SK-N-SH (cell line): ENCODE data around the gene TOM1L1. TPM values are rescaled to one million over a fixed set of nuclear protein-coding genes. Genes with fewer than 3 reads are reported as not detected.

Source experiments
- CTCF ChIA-PET: fragments of 300-600, 350-600 bp; formaldehyde crosslinking; extraction: SDS; loops from one replicate; lab custom pipeline; 2021; lab: Yijun Ruan, JAX
- POLR2A ChIA-PET: fragments of 350-600 bp; sonication (Branson Sonifier 250); formaldehyde crosslinking; extraction: SDS; loops from one replicate; lab custom pipeline; 2020; ENCODE audit warnings: antibody characterized with exemption, inconsistent platforms; lab: Yijun Ruan, JAX
- DNase-seq: peaks from one replicate; pipeline ENCODE4 v3.0.0; 2012
- H2AFZ ChIP-seq: fragments of 200-600 bp; sonication (generic); 2 replicates; pipeline ENCODE4 v1.8.1; 2016; ENCODE audit warnings: antibody characterized with exemption, mild to moderate bottlenecking, low read depth
- H3F3A ChIP-seq: fragments of 200-600 bp; sonication (generic); replicated peaks from 2 replicates; pipeline ENCODE3; 2016; ENCODE audit warnings: antibody characterized with exemption, mild to moderate bottlenecking; ENCODE audit not compliant: insufficient read depth
- H3K27ac ChIP-seq, 2 experiments: fragments of 200-500 bp in 1 of 2; fragments of 200-600 bp in 1 of 2; sonication (Bioruptor generic) in 1 of 2; sonication (generic), shearing (Covaris generic) in 1 of 2; 2 replicates each; pipeline versions ENCODE4 v1.5.1 to v1.6.1; 2014 to 2016; ENCODE audit warnings: low read depth in 2 of 2, inconsistent platforms in 1 of 2, low read length in 1 of 2, mild to moderate bottlenecking in 1 of 2, mixed read lengths in 1 of 2
- H3K27me3 ChIP-seq: fragments of 200-600 bp; sonication (generic), shearing (Covaris generic); 2 replicates; pipeline ENCODE4 v1.6.1; 2016; ENCODE audit warnings: mixed run types; ENCODE audit not compliant: insufficient read depth
- H3K36me3 ChIP-seq, 2 experiments: fragments of 200-500 bp in 1 of 2; fragments of 200-600 bp in 1 of 2; sonication (Bioruptor generic) in 1 of 2; sonication (generic) in 1 of 2; replicated peaks in 1 of 2; 2 replicates each; pipeline versions ENCODE3 to v1.5.1; 2014 to 2016; ENCODE audit warnings: low read length in 1 of 2, mild to moderate bottlenecking in 1 of 2; ENCODE audit not compliant: insufficient read depth in 2 of 2, control insufficient read depth in 1 of 2
- H3K4me1 ChIP-seq, 2 experiments: fragments of 200-500 bp in 1 of 2; fragments of 200-600 bp in 1 of 2; sonication (Bioruptor generic) in 1 of 2; sonication (generic), shearing (Covaris generic) in 1 of 2; 2 replicates each; pipeline versions ENCODE4 v1.5.1 to v1.6.1; 2014 to 2016; ENCODE audit warnings: low read depth in 1 of 2, low read length in 1 of 2, mixed run types in 1 of 2; ENCODE audit not compliant: insufficient read depth in 2 of 2, control insufficient read depth in 1 of 2
- H3K4me2 ChIP-seq: fragments of 200-600 bp; sonication (generic), shearing (Covaris generic); 2 replicates; pipeline ENCODE4 v1.6.1; 2017; ENCODE audit warnings: mixed run types
- H3K4me3 ChIP-seq, 2 experiments: fragments of 200-500 bp in 1 of 2; fragments of 200-600 bp in 1 of 2; sonication (Bioruptor generic) in 1 of 2; sonication (generic), shearing (Covaris generic) in 1 of 2; 2 replicates each; pipeline versions ENCODE4 v1.5.1 to v1.8.1; 2014 to 2016; ENCODE audit warnings: low read depth in 2 of 2, inconsistent platforms in 1 of 2, low read length in 1 of 2, mild to moderate bottlenecking in 1 of 2, mixed read lengths in 1 of 2, moderate library complexity in 1 of 2
- H3K79me2 ChIP-seq: fragments of 200-600 bp; sonication (generic); 2 replicates; pipeline ENCODE4 v1.8.1; 2017; ENCODE audit warnings: mild to moderate bottlenecking; ENCODE audit not compliant: insufficient read depth
- H3K9ac ChIP-seq: fragments of 200-600 bp; sonication (generic); 2 replicates; pipeline ENCODE4 v1.6.1; 2017; ENCODE audit warnings: mixed run types
- H3K9me2 ChIP-seq: fragments of 200-600 bp; sonication (generic); 2 replicates; pipeline ENCODE4 v1.6.1; 2017; ENCODE audit warnings: mixed run types
- H3K9me3 ChIP-seq: fragments of 200-600 bp; sonication (generic); 2 replicates; pipeline ENCODE4 v1.6.1; 2017; ENCODE audit warnings: mixed run types, mild to moderate bottlenecking, moderate library complexity
- H4K20me1 ChIP-seq: fragments of 200-600 bp; sonication (generic); 2 replicates; pipeline ENCODE4 v1.6.1; 2017; ENCODE audit warnings: mild to moderate bottlenecking, mixed run types; ENCODE audit not compliant: insufficient read depth
- CHD2 ChIP-seq: fragments of 150-350 bp; IDR thresholded peaks from 2 replicates; pipeline ENCODE4 v1.6.1; 2018; ENCODE audit warnings: low read length; ENCODE audit not compliant: partially characterized antibody
- ELF1 ChIP-seq: IDR thresholded peaks from 2 replicates; pipeline ENCODE4 v1.4.0; 2012
- EP300 ChIP-seq, 2 experiments: IDR thresholded peaks; 2 replicates each; pipeline versions ENCODE4 v1.4.0 to v1.6.1; 2012; ENCODE audit warnings: borderline replicate concordance in 1 of 2, low read depth in 1 of 2, low read length in 1 of 2
- EZH2phosphoT487 ChIP-seq: fragments of 200-600 bp; sonication (generic); IDR thresholded peaks from 2 replicates; pipeline ENCODE4 v1.6.1; 2017; ENCODE audit warnings: low read depth, mixed run types, mild to moderate bottlenecking, antibody characterized with exemption, moderate library complexity, borderline replicate concordance
- FOSL2 ChIP-seq: IDR thresholded peaks from 2 replicates; pipeline ENCODE4 v1.4.0; 2012; ENCODE audit warnings: low read depth, mild to moderate bottlenecking, moderate library complexity, borderline replicate concordance
- FOXJ3 ChIP-seq: sonication (generic); formaldehyde crosslinking; IDR thresholded peaks from 2 replicates; pipeline ENCODE4 v1.5.1; 2020; ENCODE audit warnings: mild to moderate bottlenecking, missing genetic modification reagents
- FOXM1 ChIP-seq: IDR thresholded peaks from 2 replicates; pipeline ENCODE4 v1.4.0; 2012; ENCODE audit warnings: low read depth, mild to moderate bottlenecking
- GABPA ChIP-seq: IDR thresholded peaks from 2 replicates; pipeline ENCODE4 v1.4.0; 2012; ENCODE audit warnings: low read depth, mild to moderate bottlenecking
- GATA2 ChIP-seq: sonication (generic); formaldehyde crosslinking; IDR thresholded peaks from 2 replicates; pipeline ENCODE4 v1.5.0; 2020; ENCODE audit warnings: mild to moderate bottlenecking, missing genetic modification reagents
- JUND ChIP-seq: IDR thresholded peaks from 2 replicates; pipeline ENCODE4 v1.4.0; 2012
- MEF2A ChIP-seq: IDR thresholded peaks from 2 replicates; pipeline ENCODE4 v1.4.0; 2012; ENCODE audit warnings: low read depth, borderline replicate concordance
- MXI1 ChIP-seq: IDR thresholded peaks from 2 replicates; pipeline ENCODE4 v1.6.1; 2012; ENCODE audit warnings: mild to moderate bottlenecking, low read depth, low read length, improper control_type of control experiment
- NFIC ChIP-seq: IDR thresholded peaks from 2 replicates; pipeline ENCODE4 v1.4.0; 2012; ENCODE audit warnings: borderline replicate concordance
- RFX5 ChIP-seq: IDR thresholded peaks from 2 replicates; pipeline ENCODE4 v1.6.1; 2012; ENCODE audit warnings: mild to moderate bottlenecking, improper control_type of control experiment, low read length
- USF2 ChIP-seq: fragments of 150-350 bp; IDR thresholded peaks from 2 replicates; pipeline ENCODE4 v1.6.1; 2017; ENCODE audit warnings: antibody characterized with exemption, low read length, low read depth, borderline replicate concordance
- YY1 ChIP-seq: IDR thresholded peaks from 2 replicates; pipeline ENCODE4 v1.4.0; 2012; ENCODE audit warnings: low read depth, mild to moderate bottlenecking
- ZBTB33 ChIP-seq: IDR thresholded peaks from 2 replicates; pipeline ENCODE4 v1.4.0; 2012; ENCODE audit warnings: low read depth, borderline replicate concordance
- WGBS: methylation state at CpG from one replicate; pipeline ENCODE4 v1.1.6; 2017; ENCODE audit warnings: low lambda C conversion rate; 5-methylcytosine and 5-hydroxymethylcytosine counted together
- polyA plus RNA-seq, 3 experiments: library from polyadenylated mRNA; depleted of rRNA; stranded (reverse); fragments of >200 nt; gene quantifications; 2 replicates each; pipeline ENCODE4 v1.2.3, GENCODE V29; 2012
- TF ChIP-seq, protein P1 (sequence below): IDR thresholded peaks from 2 replicates; pipeline ENCODE4 v1.4.0; 2012; ENCODE audit warnings: low read depth, borderline replicate concordance

TOM1L1 gene
- polyA plus RNA-seq, 1 of the 3 experiments (the other 2 are of a cell fraction), result 46.5 TPM

DNA sequence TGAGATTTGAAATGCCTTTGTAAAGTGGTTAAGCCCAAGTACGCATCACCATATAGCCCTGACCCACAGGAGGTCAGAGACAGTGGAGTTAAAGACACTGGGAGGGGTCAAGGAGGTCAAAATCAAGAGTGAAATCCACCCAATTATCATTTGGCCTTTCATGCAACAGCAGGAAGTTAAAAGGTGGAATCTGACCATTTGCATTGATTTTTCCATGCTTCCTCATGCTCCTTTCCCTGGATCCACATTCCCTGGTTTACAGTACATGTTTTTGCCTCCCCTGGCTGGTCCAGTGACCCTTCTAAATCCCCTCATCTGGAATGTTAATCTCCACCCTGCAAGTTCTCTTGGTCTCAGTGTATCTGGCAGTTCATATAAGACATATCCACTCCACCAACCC is 36.6 kb upstream of the TOM1L1 start (continued):
- TF ChIP-seq MEF2A (no peak), RFX5 (no peak)

GRCh38 chr17:54864636-54865356 is 35.9 kb upstream of the TOM1L1 start:
- peak overlapping the region in 1 of 2 experiments; percentile 31; a peak in 2 of 4 replicates for H3K27ac ChIP-seq
- 39% methylated on average over 8 of the region's 8 CpGs for WGBS
- no peaks in the 10 kb centered on the region for H3F3A ChIP-seq
- H3K79me2 ChIP-seq, result no peaks in the 10 kb centered on the region
- DNase-seq, result no peak
- H3K4me3 ChIP-seq, result no peak overlapping the region
- no peaks in the 10 kb centered on the region for H3K9me2 ChIP-seq
- TF ChIP-seq EZH2phosphoT487, result no peak
- TF ChIP-seq, protein P1, sequence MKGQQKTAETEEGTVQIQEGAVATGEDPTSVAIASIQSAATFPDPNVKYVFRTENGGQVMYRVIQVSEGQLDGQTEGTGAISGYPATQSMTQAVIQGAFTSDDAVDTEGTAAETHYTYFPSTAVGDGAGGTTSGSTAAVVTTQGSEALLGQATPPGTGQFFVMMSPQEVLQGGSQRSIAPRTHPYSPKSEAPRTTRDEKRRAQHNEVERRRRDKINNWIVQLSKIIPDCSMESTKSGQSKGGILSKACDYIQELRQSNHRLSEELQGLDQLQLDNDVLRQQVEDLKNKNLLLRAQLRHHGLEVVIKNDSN, result no peak
- no peak for TF ChIP-seq RFX5
- peak in 1 of 2 experiments; percentile 30; a peak in 1 of 4 replicates for TF ChIP-seq EP300 (IDR thresholded peaks at IDR 0.05; ENCODE audit: borderline replicate concordance in 1 of 2, low read depth in 1 of 2, low read length in 1 of 2)
- no peak for TF ChIP-seq CHD2
- no peak for TF ChIP-seq JUND
- TF ChIP-seq MXI1, result no peak
- no peak for TF ChIP-seq ELF1
- TF ChIP-seq YY1, result no peak
- no peak for TF ChIP-seq FOXM1
- TF ChIP-seq USF2, result no peak
- no peak for TF ChIP-seq NFIC
- peak; percentile 51 for TF ChIP-seq GATA2
- no peak for TF ChIP-seq ZBTB33
- no peak for TF ChIP-seq FOSL2
- no peak for TF ChIP-seq FOXJ3 (CRISPR knock-in tag)
- no peak for TF ChIP-seq GABPA
- ChIA-PET POLR2A (interaction anchor here (0.6 kb wide), 1 partner anchor 14 kb away, joined by 3 read pairs; no protein-coding TSS in a partner anchor), CTCF (no interaction called here)
- H4K20me1 ChIP-seq, result no peaks in the 10 kb centered on the region
- no peak overlapping the region for H3K9ac ChIP-seq
- H3K4me1 ChIP-seq, result peaks cover 0 to 30% of the 10 kb centered on the region in 2 experiments; a peak in 2 of 4 replicates
- no peaks in the 10 kb centered on the region for H3K36me3 ChIP-seq
- H2AFZ ChIP-seq, result no peak overlapping the region
- no peaks in the 10 kb centered on the region for H3K9me3 ChIP-seq
- no peak overlapping the region for H3K4me2 ChIP-seq
- H3K27me3 ChIP-seq, result no peaks in the 10 kb centered on the region
